Kidney (tissue), 14 donors: ENCODE measurements around the gene RPS3. TPM values are rescaled to one million over a fixed set of nuclear protein-coding genes. Genes with fewer than 3 reads are reported as not detected.

Experiments
- DNase-seq, 5 donors: peaks; one replicate each; pipeline ENCODE4 v3.0.0-alpha.2; 2013 to 2020
- FAIRE-seq: peaks from 2 replicates; lab custom pipeline; 2012; peaks lifted over from hg19 to GRCh38; lab: Jason Lieb, UNC
- H3K27ac ChIP-seq, 2 donors: one replicate each; pipeline ENCODE4 v1.7.0; 2013; ENCODE audit warnings: low read depth in 2 of 2, low read length in 2 of 2, inconsistent platforms in 1 of 2
- H3K27me3 ChIP-seq: one replicate; pipeline ENCODE4 v1.7.1; 2013; ENCODE audit warnings: low read length, inconsistent platforms; ENCODE audit not compliant: control insufficient read depth, insufficient read depth
- H3K36me3 ChIP-seq, 3 donors: one replicate each; pipeline versions ENCODE4 v1.7.0 to v1.7.1; 2013; ENCODE audit warnings: low read length in 3 of 3, control low read depth in 1 of 3, inconsistent platforms in 1 of 3; ENCODE audit not compliant: insufficient read depth in 3 of 3, control insufficient read depth in 2 of 3
- H3K4me1 ChIP-seq, 3 donors: one replicate each; pipeline versions ENCODE4 v1.7.0 to v1.7.1; 2013; ENCODE audit warnings: low read length in 3 of 3, inconsistent platforms in 1 of 3, low read depth in 1 of 3; ENCODE audit not compliant: control insufficient read depth in 2 of 3, insufficient read depth in 2 of 3
- H3K4me3 ChIP-seq, 3 donors: one replicate each; pipeline versions ENCODE4 v1.7.0 to v1.8.1; 2013; ENCODE audit warnings: low read length in 3 of 3, control low read depth in 1 of 3, inconsistent platforms in 1 of 3
- H3K9ac ChIP-seq, 3 donors: one replicate each; pipeline versions ENCODE4 v1.7.0 to v1.7.1; 2013; ENCODE audit warnings: low read length in 3 of 3, control low read depth in 1 of 3, inconsistent platforms in 1 of 3
- H3K9me3 ChIP-seq, 3 donors: one replicate each; pipeline versions ENCODE4 v1.7.0 to v1.7.1; 2013; ENCODE audit warnings: low read length in 3 of 3, control low read depth in 1 of 3, inconsistent platforms in 1 of 3; ENCODE audit not compliant: control insufficient read depth in 2 of 3, insufficient read depth in 1 of 3
- intact Hi-C: fragments of 100-400 bp; cut with DNase I; formaldehyde crosslinking; loops from one replicate; pipeline ENCODE4 v1.11.1; 2022
- polyA plus RNA-seq: library from polyadenylated mRNA; stranded (reverse); fragments of 350-450 nt; fragmentation: Illumina TruSeq; extraction: RNeasy Lipid Tissue Mini Kit (QIAGEN cat#74804); gene quantifications from one replicate; pipeline ENCODE4 v1.2.3, GENCODE V29; 2014; ENCODE audit warnings: low read depth, low replicate concordance; ENCODE audit not compliant: insufficient read depth
- total RNA-seq: library from RNA; stranded (reverse); fragmentation: NEBNext Ultra II Directional; extraction: Animal tissue kit (Norgen Biotek cat#: 25700); gene quantifications from one replicate; pipeline ENCODE4 v1.2.1, GENCODE V29; 2021
- TF ChIP-seq, protein P1 (sequence below): IDR thresholded peaks from 3 replicates; pipeline ENCODE4 v1.5.1; 2012; ENCODE audit warnings: mild to moderate bottlenecking, moderate library complexity, borderline replicate concordance; ENCODE audit not compliant: insufficient read depth; ENCODE audit errors: extremely low read depth
- donor health status: control.
- donor health status: control.
- donor health status: control.
- donor health status: control.
- donor health status: control.
- donor health status: DM: yes; HTN: yes; CAD: no.
- donor health status: Normal renal cell carcinoma (clear cell type).

The RPS3 gene
- total and polyA plus RNA-seq, 2 donors from 2014 or later: 1,510 to 1,724 TPM

DNA sequence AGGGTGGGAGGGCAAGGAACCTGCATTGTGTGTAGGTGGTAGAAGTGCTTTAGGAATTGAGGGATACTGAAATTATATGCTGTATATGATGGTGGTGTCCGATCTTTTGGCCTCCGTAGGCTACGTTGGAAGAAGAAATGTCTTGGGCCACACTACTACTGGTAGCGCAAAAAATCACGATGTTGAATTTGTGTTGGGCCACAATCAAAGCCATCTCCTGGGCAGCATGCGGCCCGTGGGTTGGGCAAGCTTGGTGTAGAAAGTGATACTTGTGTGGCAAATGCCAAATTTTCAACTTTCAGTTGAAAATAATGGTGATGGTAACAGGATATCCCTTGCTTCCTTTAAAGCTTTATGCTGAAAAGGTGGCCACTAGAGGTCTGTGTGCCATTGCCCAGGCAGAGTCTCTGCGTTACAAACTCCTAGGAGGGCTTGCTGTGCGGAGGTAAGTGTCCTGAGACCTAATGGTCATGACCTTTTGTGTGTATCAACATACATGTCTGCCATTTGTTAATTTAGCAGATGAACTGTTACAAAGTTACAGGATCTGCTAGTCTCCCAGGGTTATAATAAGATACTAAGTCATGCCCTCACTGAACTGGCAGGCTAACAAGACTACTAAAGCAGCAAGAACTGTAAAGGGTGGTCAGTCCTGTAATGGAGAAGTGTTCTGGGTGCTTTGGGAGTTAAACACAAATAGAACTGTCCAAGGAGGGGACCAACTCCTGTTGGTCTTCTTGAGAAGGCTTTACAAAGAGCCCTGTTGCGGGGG, 2.9 kb downstream of the RPS3 start:
- H3K9ac ChIP-seq: peak overlapping the region in 1 of 3 donors; percentile 12
- DNase-seq (no peak), FAIRE-seq (no peak)
- H3K4me1 ChIP-seq: peaks cover 0 to 4% (median 0%) of the 10 kb centered on the region in 3 donors
- no peak overlapping the region for H3K27ac ChIP-seq
- H3K9me3 ChIP-seq: no peaks in the 10 kb centered on the region
- H3K4me3 ChIP-seq: no peak overlapping the region
- H3K36me3 ChIP-seq: peaks cover 28 to 60% (median 30%) of the 10 kb centered on the region in 3 donors
- H3K27me3 ChIP-seq: no peaks in the 10 kb centered on the region
- TF ChIP-seq, protein P1, sequence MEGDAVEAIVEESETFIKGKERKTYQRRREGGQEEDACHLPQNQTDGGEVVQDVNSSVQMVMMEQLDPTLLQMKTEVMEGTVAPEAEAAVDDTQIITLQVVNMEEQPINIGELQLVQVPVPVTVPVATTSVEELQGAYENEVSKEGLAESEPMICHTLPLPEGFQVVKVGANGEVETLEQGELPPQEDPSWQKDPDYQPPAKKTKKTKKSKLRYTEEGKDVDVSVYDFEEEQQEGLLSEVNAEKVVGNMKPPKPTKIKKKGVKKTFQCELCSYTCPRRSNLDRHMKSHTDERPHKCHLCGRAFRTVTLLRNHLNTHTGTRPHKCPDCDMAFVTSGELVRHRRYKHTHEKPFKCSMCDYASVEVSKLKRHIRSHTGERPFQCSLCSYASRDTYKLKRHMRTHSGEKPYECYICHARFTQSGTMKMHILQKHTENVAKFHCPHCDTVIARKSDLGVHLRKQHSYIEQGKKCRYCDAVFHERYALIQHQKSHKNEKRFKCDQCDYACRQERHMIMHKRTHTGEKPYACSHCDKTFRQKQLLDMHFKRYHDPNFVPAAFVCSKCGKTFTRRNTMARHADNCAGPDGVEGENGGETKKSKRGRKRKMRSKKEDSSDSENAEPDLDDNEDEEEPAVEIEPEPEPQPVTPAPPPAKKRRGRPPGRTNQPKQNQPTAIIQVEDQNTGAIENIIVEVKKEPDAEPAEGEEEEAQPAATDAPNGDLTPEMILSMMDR: no peak
- intact Hi-C loops: no loop called here

GRCh38 chr11:75403037-75403436, 3.7 kb downstream of the RPS3 start:
- DNase-seq (no peak), FAIRE-seq (no peak)
- no peaks in the 10 kb centered on the region for H3K9me3 ChIP-seq
- TF ChIP-seq, protein P1: no peak
- no peak overlapping the region for H3K4me3 ChIP-seq
- peaks cover 28 to 60% (median 30%) of the 10 kb centered on the region in 3 donors for H3K36me3 ChIP-seq
- peaks cover 0 to 4% (median 0%) of the 10 kb centered on the region in 3 donors for H3K4me1 ChIP-seq
- intact Hi-C loops: no loop called here
- no peak overlapping the region for H3K9ac ChIP-seq
- no peak overlapping the region for H3K27ac ChIP-seq
- H3K27me3 ChIP-seq: no peaks in the 10 kb centered on the region

DNA sequence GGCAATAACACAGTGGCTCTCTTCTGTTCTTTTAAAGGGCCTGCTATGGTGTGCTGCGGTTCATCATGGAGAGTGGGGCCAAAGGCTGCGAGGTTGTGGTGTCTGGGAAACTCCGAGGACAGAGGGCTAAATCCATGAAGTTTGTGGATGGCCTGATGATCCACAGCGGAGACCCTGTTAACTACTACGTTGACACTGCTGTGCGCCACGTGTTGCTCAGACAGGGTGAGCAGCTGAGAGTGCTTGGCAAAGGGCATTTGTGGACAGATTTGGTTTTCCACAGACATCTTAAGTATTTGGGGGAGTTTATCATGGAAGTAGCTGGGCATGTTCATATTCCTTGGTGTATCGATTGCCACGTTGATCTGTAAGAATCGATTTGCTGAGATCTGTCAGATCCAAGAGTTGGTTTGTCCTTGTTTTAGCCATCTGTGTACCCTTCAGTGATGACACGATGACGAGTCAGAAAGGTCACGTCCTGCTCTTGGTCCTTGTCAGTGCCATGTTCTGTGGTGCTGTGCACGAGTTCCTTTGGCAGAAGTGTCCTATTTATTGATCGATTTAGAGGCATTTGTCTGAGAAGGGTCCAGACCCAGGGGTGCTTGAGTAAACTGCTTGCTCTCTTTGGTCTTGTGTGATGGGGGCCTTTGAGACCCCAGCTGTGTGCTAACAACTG, 4.8 kb downstream of the RPS3 start:
- Histone ChIP-seq H3K27me3 (no peaks in the 10 kb centered on the region), H3K4me3 (no peak overlapping the region), H3K36me3 (peaks cover 28 to 60% (median 30%) of the 10 kb centered on the region in 3 donors), H3K4me1 (peaks cover 0 to 4% (median 0%) of the 10 kb centered on the region in 3 donors), H3K9me3 (no peaks in the 10 kb centered on the region), H3K27ac (no peak overlapping the region), H3K9ac (no peak overlapping the region)
- FAIRE-seq: no peak
- intact Hi-C loops: no loop called here
- TF ChIP-seq, protein P1: no peak
- no peak for DNase-seq
